ENCODE results near the gene SERPINE1. TPM values are rescaled to one million over a fixed set of nuclear protein-coding genes. Genes with fewer than 3 reads are reported as not detected.
A peak's percentile ranks its signal among the peaks of the same experiment; 100 is the strongest.

The SERPINE1 gene
- total RNA-seq, 3 donors from 2014 or later, result 0.55 to 2.9 (median 1.6) TPM

- peaks cover 9% of the 10 kb centered on the region for H3K4me1 ChIP-seq (ENCODE audit: low read depth)
- peak; percentile 96 to 97 (median 96) for DNase-seq
- intact Hi-C loops (cut with DNase I, micrococcal nuclease), result loop anchor here in 1 of 2 donors (10.0 kb wide), 1 partner anchor 131 kb away; no protein-coding TSS in a partner anchor
- H3K36me3 ChIP-seq (ENCODE audit: low read depth), result no peaks in the 10 kb centered on the region
- TF ChIP-seq CTCF (IDR thresholded peaks at IDR 0.05), result peak; percentile 9
- H3K9me3 ChIP-seq, result no peaks in the 10 kb centered on the region
- ATAC-seq, result peak; percentile 97
- H3K4me3 ChIP-seq, result peak within 1 kb of the TSS; percentile 68
These were observed 27.2 kb downstream of the SERPINE1 start, which contains the start of gene AP1S1 for GRCh38 chr7:101153969-101154692. TSS of gene AP1S1 (plus strand) at chr7:101154476. CDS start at chr7:101154515, 39 bp downstream.

GRCh38 chr7:101154693-101155102 is 27.8 kb downstream of the SERPINE1 start:
- Histone ChIP-seq H3K4me3 (peak overlapping the region; percentile 68), H3K36me3 (ENCODE audit: low read depth) (no peaks in the 10 kb centered on the region), H3K4me1 (ENCODE audit: low read depth) (peaks cover 9% of the 10 kb centered on the region), H3K9me3 (no peaks in the 10 kb centered on the region)
- peak; percentile 70 for ATAC-seq
- intact Hi-C loops (cut with DNase I, micrococcal nuclease), result loop anchor here in 1 of 2 donors (10.0 kb wide), 1 partner anchor 130 kb away; no protein-coding TSS in a partner anchor
- no peak for TF ChIP-seq CTCF (IDR thresholded peaks at IDR 0.05)
- peak in 2 of 3 donors; percentile 66 to 68 for DNase-seq

DNA sequence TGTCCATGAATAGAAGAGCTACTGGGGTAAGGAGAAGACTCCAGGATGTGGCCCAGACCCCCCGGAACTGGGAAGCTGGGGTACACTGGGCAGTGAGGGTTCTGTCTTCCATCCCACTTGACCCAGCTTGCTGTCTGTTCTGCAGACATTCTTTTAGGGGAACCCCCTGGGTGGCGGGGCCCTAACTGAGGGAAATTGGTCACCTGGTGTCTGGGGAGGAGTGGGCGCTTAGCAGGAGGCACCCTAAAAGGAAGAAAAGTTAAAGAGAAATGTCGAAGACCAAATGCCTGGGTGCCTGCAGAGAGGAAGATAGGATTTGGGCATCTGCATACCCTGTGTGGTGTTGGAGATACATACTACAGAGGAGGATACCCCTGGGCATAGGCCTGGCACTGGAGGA is 28.4 kb downstream of the SERPINE1 start:
- TF ChIP-seq CTCF (IDR thresholded peaks at IDR 0.05), result no peak
- DNase-seq (no peak), ATAC-seq (no peak)
- Histone ChIP-seq H3K36me3 (ENCODE audit: low read depth) (no peaks in the 10 kb centered on the region), H3K9me3 (no peaks in the 10 kb centered on the region), H3K4me3 (no peak overlapping the region), H3K4me1 (ENCODE audit: low read depth) (peaks cover 9% of the 10 kb centered on the region)
- intact Hi-C loops (cut with DNase I, micrococcal nuclease), result loop anchor here in 1 of 2 donors (10.0 kb wide), 1 partner anchor 129 kb away; no protein-coding TSS in a partner anchor

DNA sequence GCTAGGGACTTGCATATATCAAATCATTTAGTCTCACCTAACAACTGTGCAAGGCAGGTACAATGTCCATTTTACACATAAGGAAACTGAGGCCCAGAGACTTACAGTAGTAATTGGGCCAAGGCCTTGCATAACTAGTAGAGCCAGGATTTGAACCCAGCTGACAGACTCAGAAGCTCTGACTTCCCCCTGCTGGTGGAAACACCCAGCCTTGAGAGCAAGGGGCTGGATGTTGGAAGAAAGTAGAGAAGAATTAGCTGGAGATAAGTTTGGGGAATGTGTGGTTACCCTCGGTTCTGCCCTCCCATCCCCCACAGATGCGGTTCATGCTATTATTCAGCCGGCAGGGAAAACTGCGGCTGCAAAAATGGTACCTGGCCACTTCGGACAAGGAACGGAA is 29.4 kb downstream of the SERPINE1 start:
- TF ChIP-seq CTCF (IDR thresholded peaks at IDR 0.05), result no peak
- Histone ChIP-seq H3K9me3 (no peaks in the 10 kb centered on the region), H3K4me1 (ENCODE audit: low read depth) (peaks cover 9% of the 10 kb centered on the region), H3K4me3 (no peak overlapping the region), H3K36me3 (ENCODE audit: low read depth) (no peaks in the 10 kb centered on the region)
- ATAC-seq, result no peak
- intact Hi-C loops (cut with DNase I, micrococcal nuclease), result loop anchor here in 1 of 2 donors (10.0 kb wide), 1 partner anchor 129 kb away; no protein-coding TSS in a partner anchor
- no peak for DNase-seq

GRCh38 chr7:101156866-101157589 is 30.1 kb downstream of the SERPINE1 start:
- ATAC-seq (peak; percentile 70), DNase-seq (peak in 2 of 3 donors; percentile 70 to 71)
- Histone ChIP-seq H3K36me3 (ENCODE audit: low read depth) (no peaks in the 10 kb centered on the region), H3K4me1 (ENCODE audit: low read depth) (peaks cover 9% of the 10 kb centered on the region), H3K9me3 (no peaks in the 10 kb centered on the region), H3K4me3 (no peak overlapping the region)
- TF ChIP-seq CTCF (IDR thresholded peaks at IDR 0.05), result no peak
- intact Hi-C loops (cut with DNase I, micrococcal nuclease), result loop anchor here in 1 of 2 donors (10.0 kb wide), 1 partner anchor 128 kb away; no protein-coding TSS in a partner anchor

Data from mucosa of descending colon (tissue), 3 donors.